Left lung (tissue), 10 donors: ENCODE results near the gene NEIL1. TPM values are rescaled to one million over a fixed set of nuclear protein-coding genes. Genes with fewer than 3 reads are reported as not detected.
"Not testable (repeated sequence)": the region's sequence is repeated elsewhere in the genome, so short reads cannot be mapped to it uniquely, and the experiment has no call there.

Source experiments
- ATAC-seq: fragments of 200-7000 bp; cut with Tn5 transposase; one replicate; pipeline ENCODE4 v1.9.1; 2020; ENCODE audit warnings: moderate library complexity
- DNase-seq, 4 donors: peaks; one replicate each; pipeline ENCODE4 v3.0.0-alpha.2; 2013 to 2020
- H3K27ac ChIP-seq, 2 donors: fragments of 200-600 bp; sonication (generic) in 1 of 2; one replicate each; pipeline versions ENCODE4 v1.5.0 to v1.8.0; 2020 to 2021
- H3K27me3 ChIP-seq, 2 donors: fragments of 200-600 bp; sonication (generic) in 1 of 2; one replicate each; pipeline versions ENCODE4 v1.5.0 to v1.8.0; 2020 to 2021
- H3K36me3 ChIP-seq, 2 donors: fragments of 200-600 bp; sonication (generic) in 1 of 2; one replicate each; pipeline versions ENCODE4 v1.5.0 to v1.8.0; 2020 to 2021
- H3K4me1 ChIP-seq, 2 donors: fragments of 200-600 bp; one replicate each; pipeline ENCODE4 v1.8.0; 2021
- H3K4me3 ChIP-seq, 2 donors: fragments of 200-600 bp; sonication (generic) in 1 of 2; one replicate each; pipeline versions ENCODE4 v1.5.0 to v1.8.0; 2020 to 2021; ENCODE audit warnings: mild to moderate bottlenecking in 1 of 2
- H3K9me3 ChIP-seq, 2 donors: fragments of 200-600 bp; sonication (generic) in 1 of 2; one replicate each; pipeline versions ENCODE4 v1.5.0 to v1.8.0; 2020 to 2021
- intact Hi-C, 2 donors: fragments of 100-400 bp; cut with DNase I; formaldehyde crosslinking; loops; one replicate each; pipeline versions ENCODE4 v1.11.2 to v1.14.2; 2022
- polyA plus RNA-seq, 6 donors: library from polyadenylated mRNA; unstranded; fragments of 120-200 nt; gene quantifications; one replicate each; pipeline ENCODE4 v1.2.1, GENCODE V29; 2013; ENCODE audit not compliant: insufficient read length in 6 of 6
- total RNA-seq, 2 donors: library from RNA; stranded (reverse); fragmentation: NEBNext Ultra II Directional; extraction: Animal tissue kit (Norgen Biotek cat#: 25700); gene quantifications; one replicate each; pipeline ENCODE4 v1.2.1, GENCODE V29; 2021
- TF ChIP-seq, protein P1 (sequence below), 2 donors: fragments of 200-600 bp; sonication (generic) in 1 of 2; IDR thresholded peaks; one replicate each; pipeline versions ENCODE4 v1.5.0 to v1.8.0; 2021; ENCODE audit warnings: antibody characterized with exemption in 2 of 2
- donor health status: DM: no; HTN: yes; CAD: no.
- donor health status: DM: no; HTN: no; CAD: no.

The NEIL1 gene
- total and polyA plus RNA-seq, 8 donors, result 23.1 to 36.9 (median 31.8) TPM

DNA sequence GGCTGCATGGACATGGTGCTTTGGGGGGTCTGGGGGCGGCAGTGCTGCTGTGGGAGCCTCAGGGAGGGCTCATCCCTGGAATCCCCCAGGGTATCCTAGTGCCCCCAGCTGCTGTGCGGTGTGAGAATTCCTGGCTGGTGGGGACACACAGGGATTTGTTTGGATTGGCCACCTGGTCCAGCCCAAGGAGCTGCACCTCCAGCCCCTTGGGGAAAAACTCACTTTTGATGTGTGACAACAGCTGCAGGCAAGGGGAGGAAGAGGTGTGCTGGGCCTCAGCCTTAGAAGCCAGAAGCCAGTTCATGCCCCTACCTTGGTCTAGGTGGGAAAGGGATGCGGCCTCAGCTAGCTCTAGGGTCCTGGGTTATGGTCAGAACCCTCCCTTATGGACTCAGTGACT, 19.3 kb upstream of the NEIL1 start:
- H3K4me3 ChIP-seq, result no peak overlapping the region
- TF ChIP-seq, protein P1, sequence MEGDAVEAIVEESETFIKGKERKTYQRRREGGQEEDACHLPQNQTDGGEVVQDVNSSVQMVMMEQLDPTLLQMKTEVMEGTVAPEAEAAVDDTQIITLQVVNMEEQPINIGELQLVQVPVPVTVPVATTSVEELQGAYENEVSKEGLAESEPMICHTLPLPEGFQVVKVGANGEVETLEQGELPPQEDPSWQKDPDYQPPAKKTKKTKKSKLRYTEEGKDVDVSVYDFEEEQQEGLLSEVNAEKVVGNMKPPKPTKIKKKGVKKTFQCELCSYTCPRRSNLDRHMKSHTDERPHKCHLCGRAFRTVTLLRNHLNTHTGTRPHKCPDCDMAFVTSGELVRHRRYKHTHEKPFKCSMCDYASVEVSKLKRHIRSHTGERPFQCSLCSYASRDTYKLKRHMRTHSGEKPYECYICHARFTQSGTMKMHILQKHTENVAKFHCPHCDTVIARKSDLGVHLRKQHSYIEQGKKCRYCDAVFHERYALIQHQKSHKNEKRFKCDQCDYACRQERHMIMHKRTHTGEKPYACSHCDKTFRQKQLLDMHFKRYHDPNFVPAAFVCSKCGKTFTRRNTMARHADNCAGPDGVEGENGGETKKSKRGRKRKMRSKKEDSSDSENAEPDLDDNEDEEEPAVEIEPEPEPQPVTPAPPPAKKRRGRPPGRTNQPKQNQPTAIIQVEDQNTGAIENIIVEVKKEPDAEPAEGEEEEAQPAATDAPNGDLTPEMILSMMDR (IDR thresholded peaks at IDR 0.05), result no peak
- DNase-seq (no peak), ATAC-seq (no peak)
- no peaks in the 10 kb centered on the region for H3K9me3 ChIP-seq
- H3K27me3 ChIP-seq, result no peaks in the 10 kb centered on the region
- H3K4me1 ChIP-seq, result no peaks in the 10 kb centered on the region
- intact Hi-C loops, result no loop called here
- no peak overlapping the region for H3K27ac ChIP-seq
- H3K36me3 ChIP-seq, result no peaks in the 10 kb centered on the region

DNA sequence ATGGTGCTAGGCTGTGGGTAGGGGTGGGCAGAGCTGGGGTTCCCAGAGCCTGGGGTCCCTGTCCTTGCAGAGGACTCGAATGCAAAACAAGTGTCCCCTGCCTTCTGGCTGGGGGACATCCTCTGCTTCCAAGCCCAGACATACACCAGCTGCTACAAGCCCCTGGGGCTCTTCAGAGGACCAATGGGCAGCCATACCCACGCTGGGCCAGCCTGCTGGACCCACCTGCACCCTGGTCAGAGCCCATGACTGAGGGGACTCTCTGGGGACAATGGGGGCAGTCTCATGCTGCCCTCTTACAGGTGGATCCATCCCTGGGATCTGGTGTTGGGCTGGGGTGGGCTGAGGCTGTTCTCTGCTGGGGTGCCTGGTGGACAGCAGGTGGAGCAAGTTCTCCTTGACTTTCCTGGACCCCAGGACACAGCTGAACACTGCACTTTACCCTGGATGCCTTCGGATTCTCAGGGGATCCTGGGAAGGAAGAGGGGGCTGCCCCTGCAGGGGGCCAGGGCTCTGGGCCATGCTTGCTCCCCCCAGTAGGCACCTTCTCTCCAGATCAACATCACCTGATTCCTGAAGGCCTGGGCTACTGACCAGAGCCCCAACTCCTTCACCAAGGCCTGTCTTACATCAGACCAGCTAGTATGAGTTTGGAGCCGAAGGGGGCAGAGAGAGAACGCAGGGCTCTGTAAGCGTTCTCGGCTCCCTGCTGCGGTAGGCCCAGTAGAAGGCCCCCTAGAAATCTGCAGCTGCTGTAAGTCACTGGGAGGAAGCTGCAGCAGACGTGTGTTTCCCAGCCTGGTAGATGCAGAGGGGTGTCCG, 18.1 kb upstream of the NEIL1 start:
- no peaks in the 10 kb centered on the region for H3K36me3 ChIP-seq
- intact Hi-C loops, result no loop called here
- DNase-seq (no peak), ATAC-seq (no peak)
- no peaks in the 10 kb centered on the region for H3K27me3 ChIP-seq
- no peak overlapping the region for H3K4me3 ChIP-seq
- TF ChIP-seq, protein P1 (IDR thresholded peaks at IDR 0.05), result no peak
- no peaks in the 10 kb centered on the region for H3K4me1 ChIP-seq
- no peak overlapping the region for H3K27ac ChIP-seq
- no peaks in the 10 kb centered on the region for H3K9me3 ChIP-seq

DNA sequence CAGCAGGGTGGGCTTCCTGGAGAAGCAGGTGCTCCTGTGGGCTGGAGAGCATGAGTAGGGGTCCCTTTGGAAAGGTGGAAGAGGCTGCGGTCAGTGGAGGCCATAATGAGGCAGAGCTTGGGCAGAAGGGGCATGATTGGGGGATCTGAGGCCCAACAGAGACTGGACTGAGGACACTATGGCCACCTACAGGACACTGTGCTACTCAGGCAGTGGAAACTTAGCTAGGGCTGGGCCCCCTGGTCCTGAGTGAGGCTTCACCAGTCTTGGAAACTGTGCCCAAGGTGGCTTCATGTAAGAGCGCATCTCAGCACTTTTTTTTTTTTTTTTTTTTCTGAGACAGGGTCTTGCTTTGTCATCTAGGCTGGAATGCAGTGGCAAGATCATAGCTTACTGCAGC, 17.3 kb upstream of the NEIL1 start:
- ATAC-seq (no peak), DNase-seq (no peak)
- no peak overlapping the region for H3K4me3 ChIP-seq
- TF ChIP-seq, protein P1 (IDR thresholded peaks at IDR 0.05), result no peak
- no peaks in the 10 kb centered on the region for H3K9me3 ChIP-seq
- no peak overlapping the region for H3K27ac ChIP-seq
- no peaks in the 10 kb centered on the region for H3K36me3 ChIP-seq
- intact Hi-C loops, result no loop called here
- no peaks in the 10 kb centered on the region for H3K4me1 ChIP-seq
- no peaks in the 10 kb centered on the region for H3K27me3 ChIP-seq

DNA sequence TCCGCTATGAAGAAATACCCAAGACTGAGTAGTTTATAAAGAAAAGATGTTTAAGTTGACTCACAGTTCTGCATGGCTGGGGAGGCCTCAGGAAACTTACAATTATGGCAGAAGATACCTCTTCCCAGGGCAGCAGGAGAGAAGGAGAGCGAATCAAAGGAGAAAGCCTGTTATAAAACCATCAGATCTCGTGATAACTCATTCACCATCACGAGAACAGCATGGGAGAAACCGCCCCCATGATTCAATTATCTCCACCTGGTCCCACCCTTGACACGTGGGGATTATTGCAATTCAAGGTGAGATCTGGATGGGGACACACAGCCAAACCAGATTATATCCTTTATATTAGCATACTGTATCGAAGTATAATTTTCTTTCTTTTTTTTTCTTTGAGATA, 14.7 kb upstream of the NEIL1 start:
- intact Hi-C loops, DNase-seq, H3K9me3 ChIP-seq: not testable (repeated sequence)

DNA sequence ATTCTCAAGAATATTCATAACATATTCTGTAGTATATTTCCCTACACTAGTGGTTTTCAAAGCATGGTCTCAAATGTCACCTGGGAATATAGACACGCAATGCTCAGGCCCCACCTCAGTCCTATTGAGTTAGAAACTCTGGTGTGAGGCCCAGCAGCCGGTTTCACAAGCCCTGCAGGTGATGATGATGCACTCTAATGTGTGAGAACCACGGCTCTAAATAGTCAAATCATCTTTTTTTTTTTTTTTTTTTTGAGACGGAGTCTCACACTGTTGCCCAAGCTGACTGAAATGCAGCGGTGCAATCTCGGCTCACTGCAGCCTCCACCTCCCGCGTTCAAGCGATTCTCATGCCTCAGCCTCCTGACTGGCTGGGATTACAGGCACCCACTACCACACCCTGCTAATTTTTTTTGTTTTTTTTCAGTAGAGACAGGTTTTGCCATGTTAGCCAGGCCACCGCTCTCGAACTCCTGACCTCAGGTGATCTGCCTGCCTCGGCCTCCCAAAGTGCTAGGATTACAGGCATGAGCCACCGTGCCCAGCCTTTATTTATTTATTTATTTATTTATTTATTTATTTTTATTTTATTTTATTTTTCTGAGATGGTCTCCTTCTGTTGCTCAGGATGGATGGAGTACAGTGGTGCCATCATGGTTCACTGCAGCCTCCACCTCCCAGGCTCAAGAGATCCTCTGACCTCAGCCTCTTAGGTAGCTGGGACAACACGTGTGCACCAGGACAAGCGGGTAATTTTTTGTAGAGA, 13.0 kb upstream of the NEIL1 start:
- intact Hi-C loops, H3K27me3 ChIP-seq, H3K36me3 ChIP-seq, H3K9me3 ChIP-seq, ATAC-seq, H3K27ac ChIP-seq, H3K4me3 ChIP-seq, DNase-seq: not testable (repeated sequence)
- peaks cover 0 to 17% of the 10 kb centered on the region in 2 donors for H3K4me1 ChIP-seq

More for the DNA sequence above, 14.7 kb upstream of the NEIL1 start:
- not testable (repeated sequence) for H3K36me3 ChIP-seq, H3K27me3 ChIP-seq, H3K27ac ChIP-seq, H3K4me3 ChIP-seq, ATAC-seq
- peaks cover 0 to 16% of the 10 kb centered on the region in 2 donors for H3K4me1 ChIP-seq

DNA sequence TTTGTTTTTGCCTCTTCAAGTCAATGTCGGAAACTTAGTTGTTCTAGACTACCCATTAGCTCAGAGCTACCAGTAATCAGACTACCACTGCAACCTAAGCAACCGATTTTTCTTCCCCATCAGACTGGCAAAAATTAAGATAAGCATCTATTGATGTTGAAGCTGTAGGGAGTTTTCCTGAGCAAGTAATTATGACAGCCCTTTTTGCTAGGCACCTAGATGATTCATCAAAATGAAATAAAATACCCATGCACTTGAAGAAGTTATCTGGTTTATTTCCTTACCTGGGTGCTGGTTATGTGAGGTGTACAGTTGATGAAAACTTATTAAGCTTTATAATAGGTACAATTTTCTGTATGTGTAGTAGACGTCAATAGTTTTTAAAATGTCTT, 11.5 kb upstream of the NEIL1 start:
- Histone ChIP-seq H3K27ac (peak overlapping the region; percentile 39 to 73), H3K27me3 (no peaks in the 10 kb centered on the region), H3K4me1 (peaks cover 0 to 17% of the 10 kb centered on the region in 2 donors), H3K4me3 (peak overlapping the region; percentile 81 to 94), H3K9me3 (no peaks in the 10 kb centered on the region), H3K36me3 (peaks cover 0 to 20% of the 10 kb centered on the region in 2 donors)
- intact Hi-C loops, result no loop called here
- TF ChIP-seq, protein P1 (IDR thresholded peaks at IDR 0.05), result no peak
- DNase-seq (no peak), ATAC-seq (no peak)
